ENCODE measurements around the gene CBY1.

Gene CBY1

GRCh38 chr22:38710866-38711265 lies 54.4 kb downstream of the CBY1 start:
- no peaks in the 10 kb centered on the region for H3K9me3 ChIP-seq (ENCODE audit: control insufficient read depth, insufficient read depth, low read length)
- WGBS (ENCODE audit: insufficient coverage, insufficient read length): no CpG with 5 or more reads among the region's 3 CpGs
- H3K36me3 ChIP-seq (ENCODE audit: control insufficient read depth, insufficient read depth, low read length): peaks cover under 1% of the 10 kb centered on the region; the same call in 1 of the 2 replicates
- peaks cover 1% of the 10 kb centered on the region; the same call in 1 of the 2 replicates for H3K4me1 ChIP-seq (ENCODE audit: control insufficient read depth, insufficient read depth, low read length)
- no peak overlapping the region for H3K27ac ChIP-seq (ENCODE audit: low read length)
- H3K4me3 ChIP-seq (ENCODE audit: low read length): no peak overlapping the region
- DNase-seq (ENCODE audit: low read depth, low spot score): no peak
- no peaks in the 10 kb centered on the region for H3K27me3 ChIP-seq (ENCODE audit: control insufficient read depth, insufficient read depth, low read length)

- no peaks in the 10 kb centered on the region for H3K27me3 ChIP-seq (ENCODE audit: control insufficient read depth, insufficient read depth, low read length)
- WGBS (ENCODE audit: insufficient coverage, insufficient read length): no CpG with 5 or more reads among the region's 11 CpGs
- peaks cover 7% of the 10 kb centered on the region for H3K36me3 ChIP-seq (ENCODE audit: control insufficient read depth, insufficient read depth, low read length)
- no peak overlapping the region for H3K4me3 ChIP-seq (ENCODE audit: low read length)
- no peaks in the 10 kb centered on the region for H3K9me3 ChIP-seq (ENCODE audit: control insufficient read depth, insufficient read depth, low read length)
- DNase-seq (ENCODE audit: low read depth, low spot score): no peak
- no peak overlapping the region for H3K27ac ChIP-seq (ENCODE audit: low read length)
- H3K4me1 ChIP-seq (ENCODE audit: control insufficient read depth, insufficient read depth, low read length): peaks cover 1% of the 10 kb centered on the region; the same call in 1 of the 2 replicates
Observed at GRCh38 chr22:38712486-38713207, 56.2 kb downstream of the CBY1 start.

GRCh38 chr22:38713921-38714320 lies 57.5 kb downstream of the CBY1 start:
- H3K4me3 ChIP-seq (ENCODE audit: low read length): no peak overlapping the region
- H3K9me3 ChIP-seq (ENCODE audit: control insufficient read depth, insufficient read depth, low read length): no peaks in the 10 kb centered on the region
- no peak overlapping the region for H3K27ac ChIP-seq (ENCODE audit: low read length)
- peaks cover 7% of the 10 kb centered on the region for H3K36me3 ChIP-seq (ENCODE audit: control insufficient read depth, insufficient read depth, low read length)
- WGBS (ENCODE audit: insufficient coverage, insufficient read length): no CpG with 5 or more reads among the region's 8 CpGs
- H3K27me3 ChIP-seq (ENCODE audit: control insufficient read depth, insufficient read depth, low read length): no peaks in the 10 kb centered on the region
- H3K4me1 ChIP-seq (ENCODE audit: control insufficient read depth, insufficient read depth, low read length): peaks cover 1% of the 10 kb centered on the region; the same call in 1 of the 2 replicates
- no peak for DNase-seq (ENCODE audit: low read depth, low spot score)

GRCh38 chr22:38715176-38715764 lies 58.8 kb downstream of the CBY1 start:
- Histone ChIP-seq H3K4me3 (ENCODE audit: low read length) (no peak overlapping the region), H3K27ac (ENCODE audit: low read length) (no peak overlapping the region), H3K27me3 (ENCODE audit: control insufficient read depth, insufficient read depth, low read length) (no peaks in the 10 kb centered on the region), H3K36me3 (ENCODE audit: control insufficient read depth, insufficient read depth, low read length) (peaks cover 7% of the 10 kb centered on the region), H3K9me3 (ENCODE audit: control insufficient read depth, insufficient read depth, low read length) (no peaks in the 10 kb centered on the region), H3K4me1 (ENCODE audit: control insufficient read depth, insufficient read depth, low read length) (peaks cover 1% of the 10 kb centered on the region; the same call in 1 of the 2 replicates)
- no CpG with 5 or more reads among the region's 9 CpGs for WGBS (ENCODE audit: insufficient coverage, insufficient read length)
- DNase-seq (ENCODE audit: low read depth, low spot score): no peak

- no peaks in the 10 kb centered on the region for H3K27me3 ChIP-seq (ENCODE audit: control insufficient read depth, insufficient read depth, low read length)
- DNase-seq (ENCODE audit: low read depth, low spot score): no peak
- H3K36me3 ChIP-seq (ENCODE audit: control insufficient read depth, insufficient read depth, low read length): peaks cover 7% of the 10 kb centered on the region
- H3K4me1 ChIP-seq (ENCODE audit: control insufficient read depth, insufficient read depth, low read length): peaks cover 1% of the 10 kb centered on the region; the same call in 1 of the 2 replicates
- no peak overlapping the region for H3K27ac ChIP-seq (ENCODE audit: low read length)
- H3K9me3 ChIP-seq (ENCODE audit: control insufficient read depth, insufficient read depth, low read length): no peaks in the 10 kb centered on the region
- WGBS (ENCODE audit: insufficient coverage, insufficient read length): no CpG with 5 or more reads among the region's 15 CpGs
- no peak overlapping the region for H3K4me3 ChIP-seq (ENCODE audit: low read length)
Observed at GRCh38 chr22:38715852-38716251, 59.4 kb downstream of the CBY1 start.

GRCh38 chr22:38716271-38716670 lies 59.8 kb downstream of the CBY1 start:
- H3K36me3 ChIP-seq (ENCODE audit: control insufficient read depth, insufficient read depth, low read length): peaks cover 7% of the 10 kb centered on the region

GRCh38 chr22:38716826-38717225 lies 60.4 kb downstream of the CBY1 start:
- peaks cover 10% of the 10 kb centered on the region for H3K36me3 ChIP-seq (ENCODE audit: control insufficient read depth, insufficient read depth, low read length)
- no CpG with 5 or more reads among the region's 9 CpGs for WGBS (ENCODE audit: insufficient coverage, insufficient read length)
- no peak for DNase-seq (ENCODE audit: low read depth, low spot score)

More at GRCh38 chr22:38716271-38716670, 59.8 kb downstream of the CBY1 start:
- Histone ChIP-seq H3K4me3 (ENCODE audit: low read length) (no peak overlapping the region), H3K27me3 (ENCODE audit: control insufficient read depth, insufficient read depth, low read length) (no peaks in the 10 kb centered on the region), H3K4me1 (ENCODE audit: control insufficient read depth, insufficient read depth, low read length) (peaks cover 1% of the 10 kb centered on the region; the same call in 1 of the 2 replicates), H3K9me3 (ENCODE audit: control insufficient read depth, insufficient read depth, low read length) (no peaks in the 10 kb centered on the region), H3K27ac (ENCODE audit: low read length) (no peak overlapping the region)
- WGBS (ENCODE audit: insufficient coverage, insufficient read length): no CpG with 5 or more reads among the region's 10 CpGs
- no peak for DNase-seq (ENCODE audit: low read depth, low spot score)

GRCh38 chr22:38717244-38717643 lies 60.8 kb downstream of the CBY1 start:
- Histone ChIP-seq H3K9me3 (ENCODE audit: control insufficient read depth, insufficient read depth, low read length) (no peaks in the 10 kb centered on the region), H3K27ac (ENCODE audit: low read length) (no peak overlapping the region), H3K4me3 (ENCODE audit: low read length) (no peak overlapping the region), H3K27me3 (ENCODE audit: control insufficient read depth, insufficient read depth, low read length) (no peaks in the 10 kb centered on the region), H3K4me1 (ENCODE audit: control insufficient read depth, insufficient read depth, low read length) (peaks cover 1% of the 10 kb centered on the region; the same call in 1 of the 2 replicates), H3K36me3 (ENCODE audit: control insufficient read depth, insufficient read depth, low read length) (peaks cover 10% of the 10 kb centered on the region)
- no peak for DNase-seq (ENCODE audit: low read depth, low spot score)
- no CpG with 5 or more reads among the region's 6 CpGs for WGBS (ENCODE audit: insufficient coverage, insufficient read length)

More at GRCh38 chr22:38716826-38717225, 60.4 kb downstream of the CBY1 start:
- Histone ChIP-seq H3K4me3 (ENCODE audit: low read length) (no peak overlapping the region), H3K27me3 (ENCODE audit: control insufficient read depth, insufficient read depth, low read length) (no peaks in the 10 kb centered on the region), H3K27ac (ENCODE audit: low read length) (no peak overlapping the region), H3K9me3 (ENCODE audit: control insufficient read depth, insufficient read depth, low read length) (no peaks in the 10 kb centered on the region), H3K4me1 (ENCODE audit: control insufficient read depth, insufficient read depth, low read length) (peaks cover 1% of the 10 kb centered on the region; the same call in 1 of the 2 replicates)

GRCh38 chr22:38718414-38718813 lies 62.0 kb downstream of the CBY1 start:
- no CpG with 5 or more reads among the region's 6 CpGs for WGBS (ENCODE audit: insufficient coverage, insufficient read length)

GRCh38 chr22:38719196-38719595 lies 62.8 kb downstream of the CBY1 start:
- no peak overlapping the region for H3K4me3 ChIP-seq (ENCODE audit: low read length)
- WGBS (ENCODE audit: insufficient coverage, insufficient read length): no CpG with 5 or more reads among the region's 6 CpGs
- H3K27ac ChIP-seq (ENCODE audit: low read length): no peak overlapping the region
- H3K27me3 ChIP-seq (ENCODE audit: control insufficient read depth, insufficient read depth, low read length): no peaks in the 10 kb centered on the region
- no peak for DNase-seq (ENCODE audit: low read depth, low spot score)
- peaks cover 19% of the 10 kb centered on the region for H3K36me3 ChIP-seq (ENCODE audit: control insufficient read depth, insufficient read depth, low read length)
- H3K9me3 ChIP-seq (ENCODE audit: control insufficient read depth, insufficient read depth, low read length): no peaks in the 10 kb centered on the region
- no peaks in the 10 kb centered on the region for H3K4me1 ChIP-seq (ENCODE audit: control insufficient read depth, insufficient read depth, low read length)

More at GRCh38 chr22:38718414-38718813, 62.0 kb downstream of the CBY1 start:
- H3K4me3 ChIP-seq (ENCODE audit: low read length): no peak overlapping the region
- H3K4me1 ChIP-seq (ENCODE audit: control insufficient read depth, insufficient read depth, low read length): no peaks in the 10 kb centered on the region
- no peaks in the 10 kb centered on the region for H3K9me3 ChIP-seq (ENCODE audit: control insufficient read depth, insufficient read depth, low read length)
- H3K27me3 ChIP-seq (ENCODE audit: control insufficient read depth, insufficient read depth, low read length): no peaks in the 10 kb centered on the region
- no peak overlapping the region for H3K27ac ChIP-seq (ENCODE audit: low read length)
- DNase-seq (ENCODE audit: low read depth, low spot score): no peak
- H3K36me3 ChIP-seq (ENCODE audit: control insufficient read depth, insufficient read depth, low read length): peaks cover 12% of the 10 kb centered on the region
